Keratinocyte (primary cell): Measurements from ENCODE around the gene RPP21. TPM values are rescaled to one million over a fixed set of nuclear protein-coding genes. Genes with fewer than 3 reads are reported as not detected.

ENCODE experiments used
- DNase-seq: peaks from one replicate; pipeline ENCODE4 v3.0.0-alpha.2; 2011; ENCODE audit warnings: low read depth, missing footprints, low spot score
- FAIRE-seq: peaks from 2 replicates; lab custom pipeline; 2011; peaks lifted over from hg19 to GRCh38; lab: Jason Lieb, UNC
- H2AFZ ChIP-seq: 2 replicates; pipeline ENCODE4 v1.6.0; 2012; ENCODE audit warnings: low read length, control low read depth, inconsistent platforms; ENCODE audit not compliant: control insufficient read depth
- H3K27ac ChIP-seq: 2 replicates; pipeline ENCODE4 v1.5.1; 2011; ENCODE audit warnings: low read length; ENCODE audit not compliant: control insufficient read depth, insufficient read depth
- H3K27me3 ChIP-seq: 3 replicates; pipeline ENCODE4 v1.6.0; 2011; ENCODE audit warnings: low read length; ENCODE audit not compliant: control insufficient read depth, insufficient read depth; ENCODE audit errors: extremely low read depth
- H3K36me3 ChIP-seq, 2 experiments: 2 replicates in 1 of 2; 3 replicates in 1 of 2; pipeline ENCODE4 v1.5.1; 2011; ENCODE audit warnings: low read length in 2 of 2, mild to moderate bottlenecking in 1 of 2; ENCODE audit not compliant: control insufficient read depth in 2 of 2, insufficient read depth in 2 of 2; ENCODE audit errors: extremely low read depth in 1 of 2
- H3K4me1 ChIP-seq: 3 replicates; pipeline ENCODE4 v1.5.1; 2011; ENCODE audit warnings: low read length; ENCODE audit not compliant: control insufficient read depth, insufficient read depth; ENCODE audit errors: extremely low read depth
- H3K4me2 ChIP-seq: 3 replicates; pipeline ENCODE4 v1.6.0; 2011; ENCODE audit warnings: low read depth, low read length; ENCODE audit not compliant: control insufficient read depth, insufficient read depth; ENCODE audit errors: extremely low read depth
- H3K4me3 ChIP-seq, 3 experiments: fragments of 200-600 bp in 1 of 3; sonication (generic) in 1 of 3; 2 replicates in 2 of 3; 3 replicates in 1 of 3; pipeline ENCODE4 v1.5.1; 2011 to 2016; ENCODE audit warnings: low read length in 3 of 3, mild to moderate bottlenecking in 3 of 3, control low read depth in 2 of 3, inconsistent platforms in 1 of 3, low read depth in 1 of 3, mixed read lengths in 1 of 3, mixed run types in 1 of 3, moderate library complexity in 1 of 3; ENCODE audit not compliant: control insufficient read depth in 2 of 3, insufficient read depth in 2 of 3; ENCODE audit errors: extremely low read depth in 1 of 3
- H3K79me2 ChIP-seq: 2 replicates; pipeline ENCODE4 v1.6.0; 2012; ENCODE audit warnings: low read length; ENCODE audit not compliant: control insufficient read depth, insufficient read depth
- H3K9ac ChIP-seq: 3 replicates; pipeline ENCODE4 v1.6.0; 2011; ENCODE audit warnings: low read length; ENCODE audit not compliant: control insufficient read depth, insufficient read depth; ENCODE audit errors: extremely low read depth
- H3K9me1 ChIP-seq: 3 replicates; pipeline ENCODE4 v1.6.0; 2011; ENCODE audit warnings: low read length; ENCODE audit not compliant: control insufficient read depth, insufficient read depth; ENCODE audit errors: extremely low read depth
- H3K9me3 ChIP-seq: 2 replicates; pipeline ENCODE4 v1.5.1; 2012; ENCODE audit warnings: low read depth, low read length; ENCODE audit not compliant: control insufficient read depth
- H4K20me1 ChIP-seq: 3 replicates; pipeline ENCODE4 v1.6.0; 2011; ENCODE audit warnings: low read length; ENCODE audit not compliant: control insufficient read depth, insufficient read depth; ENCODE audit errors: extremely low read depth
- CTCF ChIP-seq, 3 experiments: IDR thresholded peaks in 1 of 3; conservative IDR thresholded peaks in 1 of 3; optimal IDR thresholded peaks in 1 of 3; 2 replicates in 2 of 3; 3 replicates in 1 of 3; pipeline versions ENCODE3 to v1.5.1; 2011; ENCODE audit warnings: low read length in 3 of 3, mild to moderate bottlenecking in 3 of 3, moderate library complexity in 2 of 3, control low read depth in 1 of 3, inconsistent platforms in 1 of 3; ENCODE audit not compliant: insufficient read depth in 2 of 3; ENCODE audit errors: extremely low read depth in 1 of 3
- EZH2 ChIP-seq: IDR thresholded peaks from one replicate; pipeline ENCODE4 v1.6.1; 2012; ENCODE audit warnings: inconsistent platforms, mild to moderate bottlenecking, low read length, moderate library complexity
- dilution Hi-C: fragments of 300-500 bp; cut with MboI; formaldehyde crosslinking; loops from one replicate; pipeline ENCODE4 v1.7.0; 2020; ENCODE audit warnings: low sequenced_read_pairs; ENCODE audit not compliant: extremely low pct_ligation_motif_present
- polyA plus RNA-seq, 5 experiments: library from polyadenylated mRNA; depleted of rRNA in 3 of 5; stranded (reverse) in 3 of 5; stranded (forward) in 1 of 5; unstranded in 1 of 5; fragments of >200 nt; gene quantifications; 1 replicate in 1 of 5; 2 replicates in 3 of 5; 3 replicates in 1 of 5; pipeline versions ENCODE4 v1.2.1 to v1.2.3, GENCODE V29; 2011 to 2012; ENCODE audit warnings: missing spikeins in 2 of 5, low read depth in 1 of 5, low replicate concordance in 1 of 5

The RPP21 gene
- polyA plus RNA-seq, 1 donor (not counting 4 experiments of a cell fraction or from before 2014, with no cell fraction given): 25.7 TPM

GRCh38 chr6:30327232-30327746, 17.7 kb upstream of the RPP21 start:
- peak overlapping the region; percentile 89 for H3K9ac ChIP-seq
- H3K27ac ChIP-seq: peak overlapping the region; percentile 99
- DNase-seq (no peak), FAIRE-seq (no peak)
- H3K4me1 ChIP-seq: peaks cover 28% of the 10 kb centered on the region
- H3K9me3 ChIP-seq: no peaks in the 10 kb centered on the region
- peak overlapping the region; percentile 75 to 78 (median 76) for H3K4me3 ChIP-seq
- H2AFZ ChIP-seq: peak overlapping the region; percentile 67
- H3K4me2 ChIP-seq: peak overlapping the region; percentile 77
- TF ChIP-seq CTCF (optimal IDR thresholded peaks at IDR 0.05 in 1 of 3, IDR thresholded peaks at IDR 0.05 in 1 of 3, conservative IDR thresholded peaks at IDR 0.05 in 1 of 3; ENCODE audit: extremely low read depth in 1 of 3, insufficient read depth in 2 of 3, low read length in 3 of 3) (no peak), EZH2 (no peak)
- no peaks in the 10 kb centered on the region for H3K27me3 ChIP-seq
- no peaks in the 10 kb centered on the region for H4K20me1 ChIP-seq
- H3K79me2 ChIP-seq: peaks cover 35% of the 10 kb centered on the region
- H3K9me1 ChIP-seq: no peaks in the 10 kb centered on the region
- dilution Hi-C loops: loop anchor here (25.0 kb wide), 1 partner anchor 90 kb away; no protein-coding TSS in a partner anchor
- peaks cover 12 to 13% of the 10 kb centered on the region in 2 experiments for H3K36me3 ChIP-seq

GRCh38 chr6:30328397-30328796, 16.6 kb upstream of the RPP21 start:
- no peak for TF ChIP-seq EZH2
- no peak for TF ChIP-seq CTCF (optimal IDR thresholded peaks at IDR 0.05 in 1 of 3, IDR thresholded peaks at IDR 0.05 in 1 of 3, conservative IDR thresholded peaks at IDR 0.05 in 1 of 3; ENCODE audit: extremely low read depth in 1 of 3, insufficient read depth in 2 of 3, low read length in 3 of 3)
- no peak overlapping the region for H3K4me2 ChIP-seq
- peaks cover 13 to 15% of the 10 kb centered on the region in 2 experiments for H3K36me3 ChIP-seq
- H4K20me1 ChIP-seq: no peaks in the 10 kb centered on the region
- no peak overlapping the region for H3K27ac ChIP-seq
- no peak for FAIRE-seq
- dilution Hi-C loops: loop anchor here (25.0 kb wide), 1 partner anchor 91 kb away; no protein-coding TSS in a partner anchor
- H3K9me3 ChIP-seq: no peaks in the 10 kb centered on the region
- no peak overlapping the region for H3K4me3 ChIP-seq
- H2AFZ ChIP-seq: no peak overlapping the region
- peaks cover 24% of the 10 kb centered on the region for H3K79me2 ChIP-seq
- peaks cover 21% of the 10 kb centered on the region for H3K4me1 ChIP-seq
- DNase-seq: no peak
- no peaks in the 10 kb centered on the region for H3K27me3 ChIP-seq
- H3K9me1 ChIP-seq: no peaks in the 10 kb centered on the region
- no peak overlapping the region for H3K9ac ChIP-seq
